NCI-H146 treated with DMSO at 0.1 percent for 48 hours (cell line): ENCODE data around the gene TMEM184C.

Experiments used
- DNase-seq: peaks from one replicate; lab custom pipeline; 2025; ENCODE audit not compliant: unreplicated experiment; lab: John Stamatoyannopoulos, UW

The TMEM184C gene

DNA sequence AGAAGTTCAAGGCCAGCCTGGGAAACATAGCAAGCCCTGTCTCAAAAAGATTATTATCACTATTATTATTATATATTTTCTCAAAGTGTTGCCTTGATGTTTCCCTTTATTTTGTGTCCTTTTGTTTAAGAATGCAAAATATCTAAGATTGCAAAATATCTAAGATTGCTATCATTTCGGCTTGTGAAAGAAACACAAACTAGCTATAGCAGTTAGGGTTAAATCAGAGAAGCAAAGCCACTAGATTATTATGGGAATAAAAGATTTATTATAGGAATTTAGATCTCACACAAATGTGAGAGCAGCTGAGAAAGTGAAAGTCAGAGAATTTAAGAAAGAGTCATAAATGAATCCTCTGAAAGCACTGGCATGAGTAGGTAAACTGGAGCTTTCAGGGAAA, 18.0 kb upstream of the TMEM184C start:
- DNase-seq, result no peak

DNA sequence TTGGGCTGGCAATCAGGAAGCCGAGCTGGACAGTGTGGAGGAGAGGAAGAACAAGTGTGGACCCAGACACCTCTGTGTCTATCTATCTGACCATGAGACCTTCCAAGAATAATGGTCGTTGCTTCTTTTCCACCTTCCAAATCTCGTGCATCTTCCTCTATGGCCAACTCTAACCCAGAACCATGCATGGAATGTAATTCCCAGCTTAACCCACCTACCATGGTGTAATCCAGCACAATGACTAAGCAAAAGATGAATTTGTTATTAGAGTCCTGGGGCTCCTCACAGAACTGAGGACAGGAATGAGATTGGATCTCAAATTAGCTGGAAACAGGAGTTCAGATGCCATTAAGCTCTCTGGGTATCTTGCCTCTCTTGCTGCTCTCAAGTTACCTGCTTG, 17.4 kb upstream of the TMEM184C start:
- no peak for DNase-seq

DNA sequence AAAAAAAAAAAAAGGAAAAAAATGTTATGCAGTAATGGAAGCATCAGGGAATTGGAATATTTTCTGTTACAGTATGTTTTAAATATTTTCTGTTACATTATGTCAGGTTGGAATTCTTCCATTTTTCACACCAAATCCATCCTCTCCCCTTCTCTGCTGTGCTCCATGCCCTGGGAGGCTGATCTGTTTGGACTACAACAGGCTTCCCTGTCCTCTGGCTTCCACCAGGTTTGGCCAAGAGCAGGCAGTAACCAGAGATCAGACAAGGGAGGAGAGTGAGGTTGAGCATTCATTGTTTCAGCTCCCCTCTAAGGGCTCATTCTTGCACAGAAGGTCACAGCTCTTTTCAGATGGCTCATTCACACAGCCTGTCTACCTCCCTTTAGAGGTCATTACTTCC, 11.7 kb upstream of the TMEM184C start:
- no peak for DNase-seq

GRCh38 chr4:147607471-147607870, 9.7 kb upstream of the TMEM184C start:
- DNase-seq, result no peak

DNA sequence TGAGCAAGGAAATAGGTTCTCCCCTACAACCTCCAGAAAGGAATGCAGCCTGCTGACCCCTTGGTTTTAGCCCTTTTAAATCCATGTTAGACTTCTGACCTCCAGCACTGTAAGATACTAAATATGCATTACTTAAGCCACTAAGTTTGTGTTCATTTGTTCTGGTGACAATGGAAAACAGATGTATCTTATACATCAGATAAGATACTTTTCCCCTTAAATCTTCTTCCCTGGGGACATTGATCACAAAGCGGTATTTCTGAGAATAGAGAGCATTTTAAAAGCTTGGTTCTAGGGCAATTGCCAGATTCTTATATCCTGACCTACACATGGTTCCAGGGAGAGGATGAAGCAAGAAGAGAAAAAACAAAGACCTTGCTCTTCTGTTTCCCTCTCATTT, 6.5 kb upstream of the TMEM184C start:
- no peak for DNase-seq

- no peak for DNase-seq
Measured at GRCh38 chr4:147616849-147617172, 386 bp upstream of the TMEM184C start.

DNA sequence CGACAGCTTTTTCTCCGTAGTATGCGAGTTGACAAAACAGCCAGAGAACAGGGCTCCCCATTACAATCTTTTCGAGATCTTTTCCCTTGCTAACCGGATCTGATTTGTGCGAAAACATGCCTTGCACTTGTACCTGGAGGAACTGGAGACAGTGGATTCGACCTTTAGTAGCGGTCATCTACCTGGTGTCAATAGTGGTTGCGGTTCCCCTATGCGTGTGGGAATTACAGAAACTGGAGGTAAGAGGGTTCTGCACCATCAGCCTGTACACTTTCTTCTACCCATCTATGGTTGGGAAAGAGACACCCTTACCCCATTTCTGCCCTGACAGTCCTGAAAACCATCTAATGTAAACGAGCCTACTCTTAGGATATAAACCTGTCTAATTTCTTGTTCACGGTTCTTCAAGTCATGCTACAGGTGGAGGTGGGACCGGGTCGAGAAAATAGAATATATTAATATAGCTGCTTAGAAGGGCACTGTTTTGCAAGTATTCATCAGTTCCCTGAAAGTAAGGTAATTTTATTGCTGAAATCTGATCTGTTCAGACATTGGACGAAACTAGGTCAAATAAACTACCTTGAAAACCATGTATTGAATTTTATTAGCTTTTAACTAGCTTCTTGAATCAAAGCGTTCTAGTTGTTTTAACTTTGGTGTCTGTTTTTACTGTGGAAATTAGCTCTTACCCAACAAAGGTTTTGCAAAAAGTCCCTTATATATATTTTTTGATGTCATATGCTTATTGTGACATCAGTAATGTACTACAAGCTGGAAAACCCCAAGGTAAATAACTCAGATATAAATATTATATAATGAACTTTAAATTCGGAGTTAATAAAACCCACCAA, 869 bp downstream of the TMEM184C start:
- DNase-seq, result no peak

DNA sequence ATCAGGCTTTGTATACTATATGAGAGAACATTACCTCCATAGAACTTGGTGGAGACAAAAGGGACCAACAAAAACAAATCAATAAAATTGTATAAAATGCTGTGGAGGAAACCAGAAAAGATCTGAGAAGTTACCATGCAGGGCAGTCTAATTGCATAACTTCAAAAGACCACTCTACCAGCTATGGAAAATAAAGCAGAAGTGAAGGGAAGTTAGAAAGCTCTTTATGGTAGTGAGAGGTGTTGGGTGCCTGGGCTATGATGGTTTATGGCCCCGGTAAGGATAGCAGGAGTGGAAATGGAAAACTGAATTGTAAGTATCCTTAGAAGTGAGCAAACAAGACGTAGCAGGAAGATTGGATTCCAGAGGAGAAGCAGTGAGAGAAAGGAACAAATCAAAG, 3.1 kb downstream of the TMEM184C start:
- no peak for DNase-seq

DNA sequence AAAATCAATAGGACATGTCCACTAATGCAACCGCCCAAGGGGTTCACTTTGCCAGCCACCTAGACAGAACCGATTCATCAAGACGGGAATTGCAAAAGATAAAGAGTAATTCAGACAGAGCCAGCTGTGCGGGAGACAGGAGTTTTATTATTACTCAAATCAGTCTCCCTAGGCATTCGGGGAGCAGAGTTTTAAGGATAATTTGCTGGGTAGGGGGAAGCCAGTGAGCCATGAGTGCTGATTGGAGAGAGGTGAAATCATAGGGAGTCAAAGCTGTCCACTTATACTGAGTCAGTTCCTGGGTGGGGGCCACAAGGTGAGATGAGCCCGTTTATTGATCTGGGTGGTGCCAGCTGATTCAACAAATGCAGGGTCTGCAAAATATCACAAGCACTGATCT, 8.5 kb downstream of the TMEM184C start:
- no peak for DNase-seq

GRCh38 chr4:147626903-147627302, 9.7 kb downstream of the TMEM184C start:
- DNase-seq, result no peak

DNA sequence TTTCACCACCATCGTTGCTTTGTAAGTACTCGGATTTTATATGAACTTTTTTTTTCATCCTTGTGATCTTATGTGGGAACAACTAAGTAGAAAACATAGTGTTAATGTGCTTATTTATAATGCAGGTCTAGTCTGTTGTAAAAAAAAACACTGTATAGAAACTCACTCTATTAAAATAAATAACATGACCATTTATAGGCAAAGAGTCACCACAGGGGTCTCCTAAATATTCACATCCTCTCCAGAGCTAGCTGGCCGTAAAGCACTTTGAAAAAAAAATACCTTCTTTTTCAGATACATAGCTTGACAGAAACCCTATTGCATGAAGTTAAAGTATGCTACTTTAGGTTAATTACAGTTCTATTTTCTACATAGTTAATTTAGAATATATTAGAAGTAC, 11.2 kb downstream of the TMEM184C start:
- no peak for DNase-seq

GRCh38 chr4:147629783-147630730, 12.9 kb downstream of the TMEM184C start:
- DNase-seq, result no peak

DNA sequence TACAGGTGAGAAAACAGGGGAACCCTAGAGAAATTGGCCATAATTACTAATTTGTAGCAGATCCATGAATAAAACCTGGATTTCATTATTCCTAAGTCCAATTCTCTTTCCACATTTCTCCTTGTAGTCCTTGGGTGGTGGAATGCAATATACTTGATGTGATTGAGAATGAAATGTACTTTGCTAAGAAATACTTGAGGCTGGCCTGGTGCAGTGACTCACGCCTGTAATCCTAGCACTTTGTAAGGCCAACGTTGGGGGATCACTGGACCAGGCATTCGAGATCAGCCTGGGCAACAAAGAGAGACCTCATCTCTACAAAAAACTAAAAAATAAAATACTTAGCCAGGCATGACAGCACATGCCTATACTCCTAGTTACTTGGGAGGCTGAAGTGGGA, 15.9 kb downstream of the TMEM184C start:
- DNase-seq, result no peak

DNA sequence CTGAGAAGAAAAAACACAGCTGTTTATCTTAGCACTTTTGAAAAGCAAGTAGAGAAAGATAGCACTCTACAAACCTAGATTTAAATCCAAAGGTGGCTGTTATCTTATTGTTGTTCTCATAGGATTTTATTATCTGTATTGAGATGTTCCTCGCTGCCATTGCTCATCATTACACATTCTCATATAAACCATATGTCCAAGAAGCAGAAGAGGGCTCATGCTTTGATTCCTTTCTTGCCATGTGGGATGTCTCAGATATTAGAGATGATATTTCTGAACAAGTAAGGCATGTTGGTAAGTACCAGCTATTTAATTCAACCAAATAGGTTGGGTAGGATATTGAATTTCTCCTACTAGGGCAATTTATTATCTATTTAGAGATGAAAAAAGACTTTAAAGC, 16.4 kb downstream of the TMEM184C start:
- no peak for DNase-seq

DNA sequence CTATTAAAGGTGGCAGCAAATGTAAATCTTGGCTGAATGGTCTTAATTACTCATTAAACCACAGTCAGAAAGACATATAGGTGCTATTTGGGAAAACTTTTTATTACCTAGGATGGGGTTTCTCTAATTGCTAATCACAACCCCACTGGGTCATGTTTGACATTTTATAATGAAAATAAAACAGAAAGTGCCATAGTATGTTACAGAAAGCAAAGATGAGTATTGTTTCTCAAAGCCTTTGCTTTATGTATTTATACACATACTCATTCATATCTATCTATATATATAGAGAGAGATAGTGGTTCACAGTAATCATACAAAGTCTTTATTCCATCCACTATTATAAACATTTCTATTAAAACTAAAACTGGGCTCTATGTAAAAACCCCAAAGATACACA, 18.2 kb downstream of the TMEM184C start:
- no peak for DNase-seq

GRCh38 chr4:147638365-147638764, 21.2 kb downstream of the TMEM184C start:
- DNase-seq, result no peak

- DNase-seq, result no peak
Measured at GRCh38 chr4:147638942-147639341, 21.7 kb downstream of the TMEM184C start.

DNA sequence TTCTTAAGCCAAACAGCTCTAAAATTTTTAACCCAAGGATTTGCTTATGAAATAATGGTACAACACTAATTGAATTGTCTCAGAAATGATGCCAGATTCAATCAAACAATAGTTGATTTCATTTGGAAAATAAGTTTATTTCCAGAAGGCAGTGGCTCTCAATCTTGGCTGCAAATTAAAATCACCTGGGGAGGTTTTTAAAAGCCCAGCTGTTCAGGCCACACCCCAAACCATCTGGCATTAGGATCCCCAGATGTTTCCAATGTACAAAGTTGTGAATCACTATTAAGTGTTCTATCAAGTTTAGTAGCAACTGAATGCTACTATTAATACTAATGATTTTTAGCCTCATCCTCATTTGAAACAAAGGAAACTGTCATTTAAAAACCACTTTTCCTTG, 22.2 kb downstream of the TMEM184C start:
- DNase-seq, result no peak

GRCh38 chr4:147640331-147640730, 23.1 kb downstream of the TMEM184C start:
- DNase-seq, result no peak

DNA sequence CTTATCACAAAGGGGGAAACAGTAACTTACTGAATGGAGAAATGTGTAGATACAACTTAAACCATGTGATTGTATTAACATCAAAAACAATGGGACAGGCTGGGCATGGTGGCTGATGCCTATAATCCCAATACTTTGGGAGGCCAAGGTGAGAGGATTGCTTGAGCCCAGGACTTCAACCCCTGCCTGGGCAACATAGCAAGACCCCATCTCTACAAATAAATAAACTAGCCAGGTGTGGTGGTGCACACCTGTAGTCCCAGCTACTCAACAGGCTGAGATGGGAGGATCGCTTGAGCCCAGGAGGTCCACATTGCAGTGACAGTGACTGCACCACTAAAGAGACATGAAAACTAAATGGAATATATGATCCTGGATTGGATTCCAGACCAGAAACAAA, 26.4 kb downstream of the TMEM184C start:
- no peak for DNase-seq

DNA sequence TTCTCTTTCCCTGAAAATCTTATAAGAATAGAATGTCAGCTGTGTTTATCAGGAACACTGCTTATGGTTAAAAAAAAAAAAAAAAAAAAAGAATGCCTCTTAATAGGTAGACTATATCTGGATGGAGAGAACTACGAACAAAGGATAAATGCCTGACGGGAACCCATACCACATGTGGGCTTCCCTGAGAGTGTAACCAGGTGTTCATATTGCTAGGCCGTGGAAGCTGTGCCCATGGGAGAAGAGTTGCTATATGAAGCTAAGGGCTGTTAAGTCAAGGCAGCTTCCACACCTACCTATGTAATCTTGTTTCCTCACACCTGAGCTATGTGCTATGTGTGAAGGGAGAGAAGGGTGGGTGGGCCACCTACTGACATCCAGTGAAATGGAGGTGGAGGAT, 27.3 kb downstream of the TMEM184C start:
- no peak for DNase-seq

- DNase-seq, result no peak
Measured at GRCh38 chr4:147645099-147645498, 27.9 kb downstream of the TMEM184C start.
